ENCODE results near the gene ZNF219.

Gene ZNF219

GRCh38 chr14:21084998-21085853 is 13.2 kb downstream of the ZNF219 start:
- peak; percentile 85 for DNase-seq

GRCh38 chr14:21084396-21084795 is 14.1 kb downstream of the ZNF219 start:
- no peak for DNase-seq

- DNase-seq = no peak
Measured at GRCh38 chr14:21083565-21084325, 14.7 kb downstream of the ZNF219 start.

GRCh38 chr14:21081521-21082142 is 16.8 kb downstream of the ZNF219 start:
- DNase-seq = no peak

- DNase-seq = no peak
Measured at GRCh38 chr14:21078726-21079125, 19.7 kb downstream of the ZNF219 start.

GRCh38 chr14:21078287-21078686 is 20.2 kb downstream of the ZNF219 start:
- no peak for DNase-seq

- DNase-seq = no peak
Measured at GRCh38 chr14:21077672-21078071, 20.8 kb downstream of the ZNF219 start.

- no peak for DNase-seq
Measured at GRCh38 chr14:21075719-21076437, 22.6 kb downstream of the ZNF219 start.

- DNase-seq = no peak
Measured at GRCh38 chr14:21074398-21075272, 23.8 kb downstream of the ZNF219 start.

- DNase-seq = no peak
Measured at GRCh38 chr14:21073921-21074320, 24.5 kb downstream of the ZNF219 start.

- no peak for DNase-seq
Measured at GRCh38 chr14:21072781-21073339, 25.6 kb downstream of the ZNF219 start.

- DNase-seq = peak; percentile 95
Measured at GRCh38 chr14:21072031-21072473, 26.4 kb downstream of the ZNF219 start.

GRCh38 chr14:21071225-21072030 is 27.0 kb downstream of the ZNF219 start:
- peak; percentile 95 for DNase-seq

GRCh38 chr14:21070610-21071224 is 27.7 kb downstream of the ZNF219 start:
- peak; percentile 68 for DNase-seq

GRCh38 chr14:21070083-21070609 is 28.3 kb downstream of the ZNF219 start, which contains the start of gene ARHGEF40:
Gene ARHGEF40, plus strand, starts transcription at chr14:21070304. Its CDS starts 93 bp downstream, at chr14:21070397.
- no peak for DNase-seq

- no peak for DNase-seq
Measured at GRCh38 chr14:21069388-21070082, 28.9 kb downstream of the ZNF219 start.

GRCh38 chr14:21068521-21069387 is 29.7 kb downstream of the ZNF219 start:
- peak; percentile 43 for DNase-seq
